NCI-H1105 (cell line): ENCODE results near the gene ZNF502.
A peak's percentile ranks its signal among the peaks of the same experiment; 100 is the strongest.
"Not testable (repeated sequence)": the region's sequence is repeated elsewhere in the genome, so short reads cannot be mapped to it uniquely, and the experiment has no call there.

Source experiments
- DNase-seq: peaks from one replicate; lab custom pipeline; 2025; lab: John Stamatoyannopoulos, UW

ZNF502 gene

GRCh38 chr3:44712455-44713075 is at the start of gene ZNF502:
ZNF502 (plus strand) TSS chr3:44712660; CDS start chr3:44720262, 7,602 bp downstream.
- DNase-seq, result peak; percentile 74

- no peak for DNase-seq
Measured at GRCh38 chr3:44665173-44665572, 47.3 kb upstream of the ZNF502 start.

GRCh38 chr3:44666346-44666745 is 46.1 kb upstream of the ZNF502 start:
- DNase-seq, result no peak

GRCh38 chr3:44669760-44670159 is 42.7 kb upstream of the ZNF502 start:
- DNase-seq, result no peak

GRCh38 chr3:44673466-44673865 is 39.0 kb upstream of the ZNF502 start:
- not testable (repeated sequence) for DNase-seq

GRCh38 chr3:44674211-44674610 is 38.2 kb upstream of the ZNF502 start:
- DNase-seq, result no peak

- DNase-seq, result no peak
Measured at GRCh38 chr3:44678480-44679116, 33.9 kb upstream of the ZNF502 start.

GRCh38 chr3:44680921-44681455 is 31.5 kb upstream of the ZNF502 start:
- no peak for DNase-seq

GRCh38 chr3:44682182-44682896 is 30.1 kb upstream of the ZNF502 start:
- DNase-seq, result no peak

GRCh38 chr3:44685128-44685800 is 27.2 kb upstream of the ZNF502 start:
- peak; percentile 74 for DNase-seq

- no peak for DNase-seq
Measured at GRCh38 chr3:44687898-44688297, 24.6 kb upstream of the ZNF502 start.

GRCh38 chr3:44721231-44722102 is 9.0 kb downstream of the ZNF502 start:
- no peak for DNase-seq

- no peak for DNase-seq
Measured at GRCh38 chr3:44722103-44722401, 9.6 kb downstream of the ZNF502 start.

GRCh38 chr3:44729384-44729910 is 17.0 kb downstream of the ZNF502 start, which contains the start of gene ZNF501:
ZNF501 (plus strand) TSS chr3:44729635; CDS start chr3:44734422, 4,787 bp downstream.
- DNase-seq, result peak; percentile 81

GRCh38 chr3:44734646-44735168 is 22.2 kb downstream of the ZNF502 start:
- no peak for DNase-seq

GRCh38 chr3:44761101-44761423 is 48.6 kb downstream of the ZNF502 start:
- no peak for DNase-seq

GRCh38 chr3:44761424-44762169 is 49.1 kb downstream of the ZNF502 start, which contains the start of the genes KIAA1143 and KIF15:
KIAA1143 (minus strand) TSS chr3:44761619; CDS start chr3:44761602, 17 bp downstream.
KIF15 (plus strand) TSS chr3:44761794; CDS start chr3:44761866, 72 bp downstream.
- DNase-seq, result peak; percentile 76

- DNase-seq, result no peak
Measured at GRCh38 chr3:44762170-44762677, 49.8 kb downstream of the ZNF502 start.

- no peak for DNase-seq
Measured at GRCh38 chr3:44762690-44763089, 50.2 kb downstream of the ZNF502 start.

GRCh38 chr3:44764248-44764647 is 51.8 kb downstream of the ZNF502 start:
- no peak for DNase-seq
